Mesenchymal stem cell (in vitro differentiated cells and primary cell): ENCODE data around the gene FMN1.

Experiments used
- DNase-seq: peaks from one replicate; pipeline ENCODE4 v3.0.0-alpha.2; 2013
- H2AFZ ChIP-seq: one replicate; pipeline ENCODE4 v1.6.1; 2013; ENCODE audit warnings: low read depth, mild to moderate bottlenecking, control low read depth, inconsistent platforms, low read length, moderate library complexity
- H2AK5ac ChIP-seq: 2 replicates; pipeline ENCODE4 v1.6.1; 2013; ENCODE audit warnings: low read length, moderate library complexity, mild to moderate bottlenecking, inconsistent platforms; ENCODE audit not compliant: severe bottlenecking
- H2BK120ac ChIP-seq: one replicate; pipeline ENCODE4 v1.6.1; 2013; ENCODE audit warnings: low read depth, mild to moderate bottlenecking, inconsistent platforms, low read length, moderate library complexity
- H2BK12ac ChIP-seq, 2 experiments: one replicate each; pipeline ENCODE4 v1.6.1; 2013; ENCODE audit warnings: inconsistent platforms in 2 of 2, low read length in 2 of 2, mild to moderate bottlenecking in 2 of 2, moderate library complexity in 2 of 2, control low read depth in 1 of 2
- H2BK15ac ChIP-seq: one replicate; pipeline ENCODE4 v1.6.1; 2013; ENCODE audit warnings: mild to moderate bottlenecking, low read depth, inconsistent platforms; ENCODE audit not compliant: poor library complexity, severe bottlenecking
- H2BK5ac ChIP-seq: 2 replicates; pipeline ENCODE4 v1.6.1; 2013; ENCODE audit warnings: low read depth, mild to moderate bottlenecking, low read length, control low read depth, inconsistent platforms; ENCODE audit not compliant: poor library complexity, severe bottlenecking
- H3K14ac ChIP-seq, 2 experiments: one replicate each; pipeline ENCODE4 v1.6.1; 2013; ENCODE audit warnings: inconsistent platforms in 2 of 2, low read length in 2 of 2, control low read depth in 1 of 2, mild to moderate bottlenecking in 1 of 2, moderate library complexity in 1 of 2
- H3K18ac ChIP-seq, 2 experiments: one replicate each; pipeline ENCODE4 v1.6.1; 2013; ENCODE audit warnings: inconsistent platforms in 2 of 2, low read length in 2 of 2, control low read depth in 1 of 2, low read depth in 1 of 2, mild to moderate bottlenecking in 1 of 2
- H3K23ac ChIP-seq, 2 experiments: one replicate each; pipeline ENCODE4 v1.6.1; 2013; ENCODE audit warnings: inconsistent platforms in 2 of 2, low read length in 2 of 2, mild to moderate bottlenecking in 2 of 2, moderate library complexity in 2 of 2, control low read depth in 1 of 2
- H3K27ac ChIP-seq: 2 replicates; pipeline ENCODE4 v1.5.1; 2013; ENCODE audit warnings: mild to moderate bottlenecking, moderate library complexity, low read length, control low read depth, inconsistent platforms; ENCODE audit not compliant: poor library complexity, severe bottlenecking
- H3K27me3 ChIP-seq, 2 experiments: 2 replicates each; pipeline versions ENCODE4 v1.6.1 to v1.7.0; 2013; ENCODE audit warnings: low read length in 2 of 2, mild to moderate bottlenecking in 2 of 2, moderate library complexity in 2 of 2, control low read depth in 1 of 2, inconsistent platforms in 1 of 2; ENCODE audit not compliant: control insufficient read depth in 1 of 2, insufficient read depth in 1 of 2
- H3K36me3 ChIP-seq, 2 experiments: 2 replicates each; pipeline versions ENCODE4 v1.6.1 to v1.7.0; 2013; ENCODE audit warnings: low read length in 2 of 2, control low read depth in 1 of 2, inconsistent platforms in 1 of 2, low read depth in 1 of 2, mild to moderate bottlenecking in 1 of 2; ENCODE audit not compliant: insufficient read depth in 2 of 2, control insufficient read depth in 1 of 2
- H3K4ac ChIP-seq, 2 experiments: one replicate each; pipeline ENCODE4 v1.6.1; 2013; ENCODE audit warnings: inconsistent platforms in 2 of 2, low read length in 2 of 2, mild to moderate bottlenecking in 2 of 2, moderate library complexity in 2 of 2, control low read depth in 1 of 2, low read depth in 1 of 2
- H3K4me1 ChIP-seq: 2 replicates; pipeline ENCODE4 v1.6.1; 2013; ENCODE audit warnings: low read depth, low read length, control low read depth; ENCODE audit not compliant: control insufficient read depth, insufficient read depth
- H3K4me2 ChIP-seq: 2 replicates; pipeline ENCODE4 v1.6.1; 2013; ENCODE audit warnings: low read length, mild to moderate bottlenecking, inconsistent platforms; ENCODE audit not compliant: poor library complexity, severe bottlenecking
- H3K4me3 ChIP-seq, 2 experiments: 2 replicates each; pipeline versions ENCODE4 v1.5.1 to v1.7.0; 2013; ENCODE audit warnings: low read length in 2 of 2, mild to moderate bottlenecking in 2 of 2, control low read depth in 1 of 2, low read depth in 1 of 2; ENCODE audit not compliant: insufficient read depth in 1 of 2
- H3K79me1 ChIP-seq: replicated peaks from 2 replicates; pipeline ENCODE4 v1.6.1; 2013; ENCODE audit warnings: mild to moderate bottlenecking, control low read depth, low read length, inconsistent platforms; ENCODE audit not compliant: poor library complexity, severe bottlenecking
- H3K9ac ChIP-seq: 2 replicates; pipeline ENCODE4 v1.7.0; 2013; ENCODE audit warnings: mild to moderate bottlenecking, low read length, moderate library complexity
- H3K9me3 ChIP-seq: 2 replicates; pipeline ENCODE4 v1.7.0; 2013; ENCODE audit warnings: mild to moderate bottlenecking, low read length; ENCODE audit not compliant: control insufficient read depth
- H4K8ac ChIP-seq: one replicate; pipeline ENCODE4 v1.6.1; 2013; ENCODE audit warnings: inconsistent platforms, mild to moderate bottlenecking, low read length, moderate library complexity
- H4K91ac ChIP-seq: one replicate; pipeline ENCODE4 v1.6.1; 2013; ENCODE audit warnings: mild to moderate bottlenecking, low read length, inconsistent platforms
- WGBS: methylation state at CpG from one replicate; pipeline ENCODE4 v1.1.7; 2013; ENCODE audit warnings: mixed read lengths; 5-methylcytosine and 5-hydroxymethylcytosine counted together

Gene FMN1

GRCh38 chr15:33066584-33066983 is 127.9 kb downstream of the FMN1 start:
- Histone ChIP-seq H3K36me3 (no peaks in the 10 kb centered on the region), H2AK5ac (peak overlapping the region; percentile 6), H2BK12ac (no peak overlapping the region), H3K4me2 (no peak overlapping the region), H3K27ac (no peak overlapping the region), H3K4me1 (peaks cover 21% of the 10 kb centered on the region), H3K18ac (no peak overlapping the region), H3K4ac (no peak overlapping the region), H3K27me3 (no peaks in the 10 kb centered on the region), H2AFZ (no peak overlapping the region), H3K14ac (no peak overlapping the region), H3K9me3 (no peaks in the 10 kb centered on the region), H3K4me3 (peak overlapping the region in 1 of 2 experiments; percentile 68), H2BK120ac (no peak overlapping the region), H2BK5ac (no peak overlapping the region), H4K8ac (no peak overlapping the region), H4K91ac (no peak overlapping the region), H3K23ac (no peak overlapping the region), H3K79me1 (peaks cover 2% of the 10 kb centered on the region), H3K9ac (no peak overlapping the region), H2BK15ac (no peak overlapping the region)
- 87% methylated on average over 8 of the region's 8 CpGs for WGBS
- no peak for DNase-seq

- Histone ChIP-seq H3K4me1 (peaks cover 21% of the 10 kb centered on the region), H3K18ac (no peak overlapping the region), H2AFZ (no peak overlapping the region), H3K79me1 (peaks cover 2% of the 10 kb centered on the region), H3K36me3 (no peaks in the 10 kb centered on the region), H3K4me2 (peak overlapping the region; percentile 25), H3K9me3 (no peaks in the 10 kb centered on the region), H4K91ac (no peak overlapping the region), H3K4me3 (peak overlapping the region in 1 of 2 experiments; percentile 68), H3K23ac (no peak overlapping the region), H2AK5ac (no peak overlapping the region), H3K4ac (no peak overlapping the region), H3K9ac (peak overlapping the region; percentile 66), H2BK12ac (no peak overlapping the region), H2BK5ac (no peak overlapping the region), H3K27me3 (no peaks in the 10 kb centered on the region), H2BK15ac (no peak overlapping the region), H2BK120ac (no peak overlapping the region), H3K14ac (no peak overlapping the region), H4K8ac (no peak overlapping the region), H3K27ac (no peak overlapping the region)
- WGBS = 60% methylated on average over 1 of the region's 3 CpGs
- DNase-seq = no peak
These were observed 129.6 kb downstream of the FMN1 start for GRCh38 chr15:33064878-33065277.

- no peaks in the 10 kb centered on the region for H3K9me3 ChIP-seq
- no peak overlapping the region for H2AFZ ChIP-seq
- H3K4ac ChIP-seq = no peak overlapping the region
- H4K8ac ChIP-seq = no peak overlapping the region
- H3K23ac ChIP-seq = no peak overlapping the region
- H3K36me3 ChIP-seq = no peaks in the 10 kb centered on the region
- no peak overlapping the region for H2BK120ac ChIP-seq
- H2BK15ac ChIP-seq = no peak overlapping the region
- H3K79me1 ChIP-seq = peaks cover 2% of the 10 kb centered on the region
- no peak overlapping the region for H3K27ac ChIP-seq
- no peak overlapping the region for H3K4me2 ChIP-seq
- H3K18ac ChIP-seq = no peak overlapping the region
- no peak overlapping the region for H3K9ac ChIP-seq
- DNase-seq = no peak
- H2BK5ac ChIP-seq = no peak overlapping the region
- no peak overlapping the region for H2BK12ac ChIP-seq
- WGBS = no CpG with 5 or more reads among the region's 3 CpGs
- H3K4me1 ChIP-seq = no peaks in the 10 kb centered on the region
- H3K4me3 ChIP-seq = no peak overlapping the region
- no peak overlapping the region for H4K91ac ChIP-seq
- no peak overlapping the region for H3K14ac ChIP-seq
- no peaks in the 10 kb centered on the region for H3K27me3 ChIP-seq
- no peak overlapping the region for H2AK5ac ChIP-seq
These were observed 135.3 kb downstream of the FMN1 start for GRCh38 chr15:33059184-33059583.

GRCh38 chr15:33057845-33058244 is 136.7 kb downstream of the FMN1 start:
- no peak overlapping the region for H3K9ac ChIP-seq
- DNase-seq = no peak
- no peak overlapping the region for H3K14ac ChIP-seq
- H2BK120ac ChIP-seq = no peak overlapping the region
- H3K4me2 ChIP-seq = no peak overlapping the region
- H2BK5ac ChIP-seq = no peak overlapping the region
- no peak overlapping the region for H2BK12ac ChIP-seq
- no peak overlapping the region for H2BK15ac ChIP-seq
- H3K36me3 ChIP-seq = no peaks in the 10 kb centered on the region
- no peak overlapping the region for H3K4me3 ChIP-seq
- no peaks in the 10 kb centered on the region for H3K27me3 ChIP-seq
- no peak overlapping the region for H4K91ac ChIP-seq
- no peak overlapping the region for H3K27ac ChIP-seq
- no peaks in the 10 kb centered on the region for H3K79me1 ChIP-seq
- WGBS = 95% methylated on average over 8 of the region's 8 CpGs
- H2AFZ ChIP-seq = no peak overlapping the region
- no peak overlapping the region for H3K23ac ChIP-seq
- no peak overlapping the region for H4K8ac ChIP-seq
- H3K18ac ChIP-seq = no peak overlapping the region
- H3K4ac ChIP-seq = no peak overlapping the region
- H3K4me1 ChIP-seq = no peaks in the 10 kb centered on the region
- H2AK5ac ChIP-seq = no peak overlapping the region
- no peaks in the 10 kb centered on the region for H3K9me3 ChIP-seq
